ENCODE results near the gene OR10G2. TPM values are rescaled to one million over a fixed set of nuclear protein-coding genes. Genes with fewer than 3 reads are reported as not detected.

Gene OR10G2
- total RNA-seq, 1 experiment from 2014 or later = not detected

DNA sequence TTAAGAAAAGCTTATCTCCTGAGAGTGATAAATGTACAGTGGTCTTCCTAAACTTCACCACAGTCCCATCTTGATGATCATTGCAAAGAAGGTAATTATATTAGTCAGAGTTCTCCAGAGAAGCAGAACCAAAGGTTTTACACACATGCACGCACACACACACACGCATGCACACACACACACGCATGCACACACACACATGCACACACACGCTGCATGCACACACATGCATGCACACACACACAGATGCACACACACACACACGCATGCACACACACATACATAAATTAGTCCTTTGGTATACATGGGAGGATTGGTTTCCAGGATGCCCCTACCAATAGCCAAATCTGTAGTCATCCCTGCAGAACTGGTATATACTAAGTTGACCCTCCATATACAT, 19.5 kb upstream of the OR10G2 start:
- no peak for ATAC-seq
- RAD21 ChIA-PET (ENCODE audit: low non-redundant PET in 1 of 2, low total read pairs in 2 of 2, uncharacterized antibody in 2 of 2, unreplicated experiment in 2 of 2) = no interaction called here

DNA sequence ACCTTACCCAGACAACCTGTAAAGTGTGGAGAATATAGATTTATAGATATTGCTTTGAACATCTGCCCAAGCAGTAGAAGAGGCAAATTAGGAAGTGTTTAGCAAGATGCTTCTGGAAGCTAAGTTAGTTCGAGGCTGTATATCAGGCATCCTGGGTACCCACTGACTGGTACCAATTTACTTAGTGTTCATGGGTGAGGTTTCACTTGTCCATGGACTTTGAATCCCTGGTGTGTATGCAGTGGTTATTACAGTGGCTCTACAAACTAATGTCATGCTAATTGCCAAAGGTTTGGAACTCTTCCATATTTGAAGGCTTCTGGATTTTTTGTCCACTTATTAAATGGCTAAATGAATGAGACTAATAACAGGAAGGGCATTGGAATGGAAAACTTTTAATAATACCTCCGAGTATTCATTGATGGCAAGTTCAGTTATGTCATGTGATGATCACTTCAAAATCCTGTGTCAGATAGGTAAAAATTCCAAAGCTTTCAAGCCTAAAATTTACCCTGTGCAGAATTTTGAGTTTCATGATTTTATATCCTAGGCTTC, 18.7 kb upstream of the OR10G2 start, which contains the start of gene OR4E2:
OR4E2 (plus strand) TSS at position 505 of the 555 bp plus-strand sequence. CDS start 11,248 bp downstream, outside the sequence.
- H3K27me3 ChIP-seq (ENCODE audit: insufficient read depth, low read length) = peaks cover 47% of the 10 kb centered on the region
- intact Hi-C loops (cut with micrococcal nuclease) = no loop called here
- H3K27ac ChIP-seq (ENCODE audit: low read depth, low read length) = no peak within 1 kb of the TSS
- no peak for DNase-seq (ENCODE audit: low read depth, low spot score)
- ChIA-PET POLR2A (no interaction called here), CTCF (no interaction called here), RAD21 (ENCODE audit: low non-redundant PET in 1 of 2, low total read pairs in 2 of 2, uncharacterized antibody in 2 of 2, unreplicated experiment in 2 of 2) (no interaction called here)
- no peak within 1 kb of the TSS for H3K4me2 ChIP-seq (ENCODE audit: low read length)
- no peaks in the 10 kb centered on the region for H3K79me2 ChIP-seq (ENCODE audit: insufficient read depth, low read length)
- no peaks in the 10 kb centered on the region for H3K9me2 ChIP-seq (ENCODE audit: insufficient read depth)
- H3K9ac ChIP-seq (ENCODE audit: low read length) = no peak within 1 kb of the TSS
- no peaks in the 10 kb centered on the region for H3K9me3 ChIP-seq (ENCODE audit: control insufficient read depth in 1 of 2, insufficient read depth in 1 of 2, low read depth in 1 of 2, low read length in 2 of 2)
- TF ChIP-seq, protein P1, sequence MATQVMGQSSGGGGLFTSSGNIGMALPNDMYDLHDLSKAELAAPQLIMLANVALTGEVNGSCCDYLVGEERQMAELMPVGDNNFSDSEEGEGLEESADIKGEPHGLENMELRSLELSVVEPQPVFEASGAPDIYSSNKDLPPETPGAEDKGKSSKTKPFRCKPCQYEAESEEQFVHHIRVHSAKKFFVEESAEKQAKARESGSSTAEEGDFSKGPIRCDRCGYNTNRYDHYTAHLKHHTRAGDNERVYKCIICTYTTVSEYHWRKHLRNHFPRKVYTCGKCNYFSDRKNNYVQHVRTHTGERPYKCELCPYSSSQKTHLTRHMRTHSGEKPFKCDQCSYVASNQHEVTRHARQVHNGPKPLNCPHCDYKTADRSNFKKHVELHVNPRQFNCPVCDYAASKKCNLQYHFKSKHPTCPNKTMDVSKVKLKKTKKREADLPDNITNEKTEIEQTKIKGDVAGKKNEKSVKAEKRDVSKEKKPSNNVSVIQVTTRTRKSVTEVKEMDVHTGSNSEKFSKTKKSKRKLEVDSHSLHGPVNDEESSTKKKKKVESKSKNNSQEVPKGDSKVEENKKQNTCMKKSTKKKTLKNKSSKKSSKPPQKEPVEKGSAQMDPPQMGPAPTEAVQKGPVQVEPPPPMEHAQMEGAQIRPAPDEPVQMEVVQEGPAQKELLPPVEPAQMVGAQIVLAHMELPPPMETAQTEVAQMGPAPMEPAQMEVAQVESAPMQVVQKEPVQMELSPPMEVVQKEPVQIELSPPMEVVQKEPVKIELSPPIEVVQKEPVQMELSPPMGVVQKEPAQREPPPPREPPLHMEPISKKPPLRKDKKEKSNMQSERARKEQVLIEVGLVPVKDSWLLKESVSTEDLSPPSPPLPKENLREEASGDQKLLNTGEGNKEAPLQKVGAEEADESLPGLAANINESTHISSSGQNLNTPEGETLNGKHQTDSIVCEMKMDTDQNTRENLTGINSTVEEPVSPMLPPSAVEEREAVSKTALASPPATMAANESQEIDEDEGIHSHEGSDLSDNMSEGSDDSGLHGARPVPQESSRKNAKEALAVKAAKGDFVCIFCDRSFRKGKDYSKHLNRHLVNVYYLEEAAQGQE (IDR thresholded peaks at IDR 0.05; ENCODE audit: low read depth) = no peak
- TF ChIP-seq EGR1 (IDR thresholded peaks at IDR 0.05; ENCODE audit: low read depth) (no peak), ZNF274 (IDR thresholded peaks at IDR 0.05; ENCODE audit: low read depth, low read length) (no peak), JUND (IDR thresholded peaks at IDR 0.05) (no peak), RAD21 (IDR thresholded peaks at IDR 0.05; ENCODE audit: low read depth) (no peak), EZH2 (IDR thresholded peaks at IDR 0.05) (no peak), CEBPB (IDR thresholded peaks at IDR 0.05; ENCODE audit: low read depth) (no peak), SP1 (IDR thresholded peaks at IDR 0.05; ENCODE audit: low read depth) (no peak), TCF7L2 (IDR thresholded peaks at IDR 0.05; ENCODE audit: borderline replicate concordance, extremely low read depth, insufficient read depth, insufficient read length) (no peak)
- TF ChIP-seq, protein P2, sequence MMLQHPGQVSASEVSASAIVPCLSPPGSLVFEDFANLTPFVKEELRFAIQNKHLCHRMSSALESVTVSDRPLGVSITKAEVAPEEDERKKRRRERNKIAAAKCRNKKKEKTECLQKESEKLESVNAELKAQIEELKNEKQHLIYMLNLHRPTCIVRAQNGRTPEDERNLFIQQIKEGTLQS (IDR thresholded peaks at IDR 0.05) = no peak
- H4K20me1 ChIP-seq (ENCODE audit: insufficient read depth) = no peaks in the 10 kb centered on the region
- no peaks in the 10 kb centered on the region for H3K4me1 ChIP-seq (ENCODE audit: control insufficient read depth in 1 of 2, insufficient read depth in 2 of 2, low read length in 2 of 2)
- no peak within 1 kb of the TSS for H3K4me3 ChIP-seq (replicated peaks in 1 of 2; ENCODE audit: low read depth in 1 of 2, low read length in 2 of 2)
- H3K36me3 ChIP-seq (ENCODE audit: control insufficient read depth in 1 of 2, insufficient read depth in 2 of 2, low read length in 2 of 2) = no peaks in the 10 kb centered on the region
- no TSS peak for BruUV-seq (replicated peaks)
- no peak for ATAC-seq
- no peak within 1 kb of the TSS for H2AFZ ChIP-seq (ENCODE audit: low read depth, low read length, poor library complexity, severe bottlenecking)

More for the DNA sequence above, 19.5 kb upstream of the OR10G2 start:
- Histone ChIP-seq H3K9me3 (ENCODE audit: control insufficient read depth in 1 of 2, insufficient read depth in 1 of 2, low read depth in 1 of 2, low read length in 2 of 2) (no peaks in the 10 kb centered on the region), H3K27me3 (ENCODE audit: insufficient read depth, low read length) (peaks cover 52% of the 10 kb centered on the region), H3K4me2 (ENCODE audit: low read length) (no peak overlapping the region), H3K4me3 (replicated peaks in 1 of 2; ENCODE audit: low read depth in 1 of 2, low read length in 2 of 2) (no peak overlapping the region), H3K9ac (ENCODE audit: low read length) (no peak overlapping the region), H3K9me2 (ENCODE audit: insufficient read depth) (no peaks in the 10 kb centered on the region), H4K20me1 (ENCODE audit: insufficient read depth) (no peaks in the 10 kb centered on the region), H3K4me1 (ENCODE audit: control insufficient read depth in 1 of 2, insufficient read depth in 2 of 2, low read length in 2 of 2) (no peaks in the 10 kb centered on the region), H3K27ac (ENCODE audit: low read depth, low read length) (no peak overlapping the region), H3K36me3 (ENCODE audit: control insufficient read depth in 1 of 2, insufficient read depth in 2 of 2, low read length in 2 of 2) (no peaks in the 10 kb centered on the region), H3K79me2 (ENCODE audit: insufficient read depth, low read length) (no peaks in the 10 kb centered on the region), H2AFZ (ENCODE audit: low read depth, low read length, poor library complexity, severe bottlenecking) (no peak overlapping the region)
- CTCF ChIA-PET = interaction anchor here (0.5 kb wide), 1 partner anchor 12 kb away, joined by 3 read pairs; no protein-coding TSS in a partner anchor
- no peak for DNase-seq (ENCODE audit: low read depth, low spot score)
- intact Hi-C loops (cut with micrococcal nuclease) = no loop called here
- POLR2A ChIA-PET = no interaction called here
- TF ChIP-seq SIN3A (IDR thresholded peaks at IDR 0.05; ENCODE audit: low read depth) = no peak
- TF ChIP-seq, protein P3, sequence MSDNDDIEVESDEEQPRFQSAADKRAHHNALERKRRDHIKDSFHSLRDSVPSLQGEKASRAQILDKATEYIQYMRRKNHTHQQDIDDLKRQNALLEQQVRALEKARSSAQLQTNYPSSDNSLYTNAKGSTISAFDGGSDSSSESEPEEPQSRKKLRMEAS (IDR thresholded peaks at IDR 0.05) = no peak
- BruUV-seq (replicated peaks) = no TSS peak
